B cell (primary cell): ENCODE measurements around the gene RMDN3. TPM values are rescaled to one million over a fixed set of nuclear protein-coding genes. Genes with fewer than 3 reads are reported as not detected.

Source experiments
- ATAC-seq: fragments of 200-7000 bp; cut with Tn5 transposase; one replicate; pipeline ENCODE4 v1.10.0; 2021; ENCODE audit warnings: low read depth, mild to moderate bottlenecking, moderate number of reproducible peaks, moderate library complexity
- CTCF ChIA-PET: fragments of 350-600 bp; sonication (Branson Sonifier 250); formaldehyde crosslinking; loops from one replicate; lab custom pipeline; 2021; ENCODE audit warnings: antibody characterized with exemption, inconsistent platforms; lab: Charles Lee
- POLR2A ChIA-PET: fragments of 350-600 bp; sonication (Branson Sonifier 250); formaldehyde crosslinking; loops from one replicate; lab custom pipeline; 2021; ENCODE audit warnings: antibody characterized with exemption; lab: Charles Lee
- DNase-seq: peaks from one replicate; pipeline ENCODE4 v3.0.0; 2013
- H2AFZ ChIP-seq: 2 replicates; pipeline ENCODE4 v1.6.1; 2012; ENCODE audit warnings: mild to moderate bottlenecking, low read depth, low read length; ENCODE audit not compliant: insufficient read depth, poor library complexity, severe bottlenecking
- H3K27ac ChIP-seq, 2 donors: 1 replicate in 1 of 2; 2 replicates in 1 of 2; pipeline ENCODE4 v1.5.1; 2012 to 2013; ENCODE audit warnings: low read length in 2 of 2, mild to moderate bottlenecking in 2 of 2, moderate library complexity in 1 of 2
- H3K27me3 ChIP-seq, 4 experiments: fragments of 200-600 bp in 1 of 4; sonication (generic) in 1 of 4; replicated peaks in 1 of 4; 1 replicate in 2 of 4; 2 replicates in 2 of 4; pipeline versions ENCODE4 v1.6.1 to v1.7.0; 2013 to 2016; ENCODE audit warnings: low read length in 3 of 4, mild to moderate bottlenecking in 2 of 4, mixed read lengths in 1 of 4, moderate library complexity in 1 of 4; ENCODE audit not compliant: insufficient read depth in 4 of 4, control insufficient read depth in 3 of 4; ENCODE audit errors: control extremely low read depth in 1 of 4
- H3K36me3 ChIP-seq, 2 experiments: replicated peaks in 1 of 2; 1 replicate in 1 of 2; 2 replicates in 1 of 2; pipeline versions ENCODE4 v1.6.1 to v1.7.1; 2013; ENCODE audit warnings: low read length in 1 of 2; ENCODE audit not compliant: insufficient read depth in 2 of 2, control insufficient read depth in 1 of 2; ENCODE audit errors: control extremely low read depth in 1 of 2, extremely low read depth in 1 of 2
- H3K4me1 ChIP-seq, 2 donors: fragments of 200-600 bp in 1 of 2; sonication (generic) in 1 of 2; 1 replicate in 1 of 2; 2 replicates in 1 of 2; pipeline versions ENCODE4 v1.5.1 to v1.6.1; 2013 to 2017; ENCODE audit warnings: low read length in 2 of 2; ENCODE audit not compliant: control insufficient read depth in 2 of 2, insufficient read depth in 2 of 2
- H3K4me2 ChIP-seq: replicated peaks from 2 replicates; pipeline ENCODE3; 2012; ENCODE audit warnings: mild to moderate bottlenecking, low read depth, low read length; ENCODE audit not compliant: poor library complexity, severe bottlenecking
- H3K4me3 ChIP-seq, 5 experiments: fragments of 200-600 bp in 1 of 5; sonication (generic) in 1 of 5; 1 replicate in 3 of 5; 2 replicates in 2 of 5; pipeline versions ENCODE4 v1.5.1 to v1.7.0; 2011 to 2016; ENCODE audit warnings: low read length in 4 of 5, mild to moderate bottlenecking in 4 of 5, low read depth in 2 of 5, control low read depth in 1 of 5, moderate library complexity in 1 of 5; ENCODE audit not compliant: insufficient read depth in 1 of 5; ENCODE audit errors: control extremely low read depth in 1 of 5, extremely low read depth in 1 of 5
- H3K79me2 ChIP-seq: fragments of 200-600 bp; sonication (generic); one replicate; pipeline ENCODE4 v1.6.0; 2016; ENCODE audit warnings: low read length; ENCODE audit not compliant: control insufficient read depth, insufficient read depth
- H3K9ac ChIP-seq: fragments of 200-600 bp; sonication (generic); 2 replicates; pipeline ENCODE4 v1.6.1; 2017; ENCODE audit warnings: mild to moderate bottlenecking, low read length, moderate library complexity
- H3K9me3 ChIP-seq, 3 donors: one replicate each; pipeline versions ENCODE4 v1.6.1 to v1.7.1; 2013; ENCODE audit warnings: low read length in 2 of 3; ENCODE audit not compliant: control insufficient read depth in 2 of 3, insufficient read depth in 1 of 3; ENCODE audit errors: control extremely low read depth in 1 of 3
- H4K20me1 ChIP-seq: 2 replicates; pipeline ENCODE4 v1.6.0; 2012; ENCODE audit warnings: mild to moderate bottlenecking, low read length; ENCODE audit not compliant: insufficient read depth, control insufficient read depth, poor library complexity, severe bottlenecking
- H3K27ac Mint-ChIP-seq: one replicate; pipeline ENCODE4 v1.8.0; 2021; ENCODE audit warnings: mixed read lengths
- H3K27me3 Mint-ChIP-seq: one replicate; pipeline ENCODE4 v1.8.0; 2021; ENCODE audit warnings: mixed read lengths
- H3K4me1 Mint-ChIP-seq: one replicate; pipeline ENCODE4 v1.8.0; 2021; ENCODE audit warnings: mixed read lengths
- H3K4me3 Mint-ChIP-seq: one replicate; pipeline ENCODE4 v1.8.0; 2021; ENCODE audit warnings: mixed read lengths
- H3K9me3 Mint-ChIP-seq: one replicate; pipeline ENCODE4 v1.8.0; 2022; ENCODE audit warnings: mixed read lengths; ENCODE audit not compliant: insufficient read depth
- EZH2 ChIP-seq: IDR thresholded peaks from 2 replicates; pipeline ENCODE4 v1.6.1; 2012; ENCODE audit warnings: borderline replicate concordance, low read depth, mild to moderate bottlenecking, moderate library complexity, low read length; ENCODE audit not compliant: insufficient read depth, poor library complexity, severe bottlenecking
- WGBS: methylation state at CpG from one replicate; pipeline ENCODE4 v1.1.5; 2013; ENCODE audit warnings: missing lambda C conversion rate; ENCODE audit not compliant: insufficient coverage; 5-methylcytosine and 5-hydroxymethylcytosine counted together
- intact Hi-C: fragments of 100-400 bp; cut with micrococcal nuclease; formaldehyde crosslinking; loops from one replicate; pipeline ENCODE4 v1.10.0; 2022
- polyA plus RNA-seq: library from polyadenylated mRNA; depleted of rRNA; stranded (reverse); fragments of >200 nt; gene quantifications from 2 replicates; pipeline ENCODE4 v1.2.3, GENCODE V29; 2012
- total RNA-seq, 2 donors: library from RNA; stranded (reverse); fragments of 120-200 nt in 1 of 2; gene quantifications; 1 replicate in 1 of 2; 2 replicates in 1 of 2; pipeline versions ENCODE4 v1.2.3 to v1.2.4, GENCODE V29; 2013 to 2022
- TF ChIP-seq, protein P1 (sequence below): fragments of 200-600 bp; IDR thresholded peaks from one replicate; pipeline ENCODE4 v1.8.0; 2022; ENCODE audit warnings: antibody characterized with exemption, mild to moderate bottlenecking

The RMDN3 gene
- total and polyA plus RNA-seq, 2 donors (not counting 1 experiment from before 2014, with no cell fraction given) = 12.4 to 22.1 TPM

DNA sequence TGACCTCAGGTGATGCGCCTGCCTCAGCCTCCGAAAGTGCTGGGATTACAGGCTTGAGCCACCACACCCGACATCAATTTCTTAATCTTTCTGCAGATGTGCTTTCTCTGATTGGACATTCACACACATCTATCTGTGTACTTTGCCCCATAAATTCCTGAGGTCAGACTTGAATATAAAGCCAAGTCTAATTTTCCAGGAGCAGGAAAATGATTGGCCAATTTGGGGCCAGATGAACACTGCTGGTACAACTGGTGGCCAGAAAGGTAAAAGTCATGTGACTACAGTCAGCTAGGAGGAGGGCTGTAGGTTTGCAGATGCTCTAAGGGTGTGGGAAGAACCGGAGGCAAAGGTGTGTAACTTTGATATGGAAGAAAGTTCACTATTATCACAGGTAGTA, 63.3 kb downstream of the RMDN3 start:
- WGBS = 100% methylated on average over 3 of the region's 4 CpGs
- no peaks in the 10 kb centered on the region for H3K9me3 Mint-ChIP-seq
- DNase-seq = no peak
- CTCF ChIA-PET = interaction anchor here (1.6 to 4.6 kb wide), 2 partner anchors 12 to 172 kb away, joined by 5 to 25 read pairs; no protein-coding TSS in a partner anchor
- Histone ChIP-seq H3K36me3 (peaks cover 0 to 4% of the 10 kb centered on the region in 2 experiments), H3K4me2 (no peak overlapping the region), H3K4me3 (no peak overlapping the region), H3K9me3 (no peaks in the 10 kb centered on the region), H3K4me1 (peaks cover 7 to 18% of the 10 kb centered on the region in 2 donors), H3K9ac (no peak overlapping the region), H2AFZ (no peak overlapping the region), H3K79me2 (no peaks in the 10 kb centered on the region), H3K27me3 (no peaks in the 10 kb centered on the region), H4K20me1 (no peaks in the 10 kb centered on the region), H3K27ac (no peak overlapping the region)
- H3K27me3 Mint-ChIP-seq = no peaks in the 10 kb centered on the region
- TF ChIP-seq, protein P1, sequence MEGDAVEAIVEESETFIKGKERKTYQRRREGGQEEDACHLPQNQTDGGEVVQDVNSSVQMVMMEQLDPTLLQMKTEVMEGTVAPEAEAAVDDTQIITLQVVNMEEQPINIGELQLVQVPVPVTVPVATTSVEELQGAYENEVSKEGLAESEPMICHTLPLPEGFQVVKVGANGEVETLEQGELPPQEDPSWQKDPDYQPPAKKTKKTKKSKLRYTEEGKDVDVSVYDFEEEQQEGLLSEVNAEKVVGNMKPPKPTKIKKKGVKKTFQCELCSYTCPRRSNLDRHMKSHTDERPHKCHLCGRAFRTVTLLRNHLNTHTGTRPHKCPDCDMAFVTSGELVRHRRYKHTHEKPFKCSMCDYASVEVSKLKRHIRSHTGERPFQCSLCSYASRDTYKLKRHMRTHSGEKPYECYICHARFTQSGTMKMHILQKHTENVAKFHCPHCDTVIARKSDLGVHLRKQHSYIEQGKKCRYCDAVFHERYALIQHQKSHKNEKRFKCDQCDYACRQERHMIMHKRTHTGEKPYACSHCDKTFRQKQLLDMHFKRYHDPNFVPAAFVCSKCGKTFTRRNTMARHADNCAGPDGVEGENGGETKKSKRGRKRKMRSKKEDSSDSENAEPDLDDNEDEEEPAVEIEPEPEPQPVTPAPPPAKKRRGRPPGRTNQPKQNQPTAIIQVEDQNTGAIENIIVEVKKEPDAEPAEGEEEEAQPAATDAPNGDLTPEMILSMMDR = no peak
- no peak for TF ChIP-seq EZH2
- H3K4me1 Mint-ChIP-seq = peaks cover 25% of the 10 kb centered on the region
- no peak for ATAC-seq
- peak overlapping the region; percentile 7 for H3K27ac Mint-ChIP-seq
- H3K4me3 Mint-ChIP-seq = no peak overlapping the region
- intact Hi-C loops = loop anchor here (10.0 kb wide), 1 partner anchor 1283 kb away; the partner anchor contains the start of gene EHD4
- POLR2A ChIA-PET = no interaction called here

DNA sequence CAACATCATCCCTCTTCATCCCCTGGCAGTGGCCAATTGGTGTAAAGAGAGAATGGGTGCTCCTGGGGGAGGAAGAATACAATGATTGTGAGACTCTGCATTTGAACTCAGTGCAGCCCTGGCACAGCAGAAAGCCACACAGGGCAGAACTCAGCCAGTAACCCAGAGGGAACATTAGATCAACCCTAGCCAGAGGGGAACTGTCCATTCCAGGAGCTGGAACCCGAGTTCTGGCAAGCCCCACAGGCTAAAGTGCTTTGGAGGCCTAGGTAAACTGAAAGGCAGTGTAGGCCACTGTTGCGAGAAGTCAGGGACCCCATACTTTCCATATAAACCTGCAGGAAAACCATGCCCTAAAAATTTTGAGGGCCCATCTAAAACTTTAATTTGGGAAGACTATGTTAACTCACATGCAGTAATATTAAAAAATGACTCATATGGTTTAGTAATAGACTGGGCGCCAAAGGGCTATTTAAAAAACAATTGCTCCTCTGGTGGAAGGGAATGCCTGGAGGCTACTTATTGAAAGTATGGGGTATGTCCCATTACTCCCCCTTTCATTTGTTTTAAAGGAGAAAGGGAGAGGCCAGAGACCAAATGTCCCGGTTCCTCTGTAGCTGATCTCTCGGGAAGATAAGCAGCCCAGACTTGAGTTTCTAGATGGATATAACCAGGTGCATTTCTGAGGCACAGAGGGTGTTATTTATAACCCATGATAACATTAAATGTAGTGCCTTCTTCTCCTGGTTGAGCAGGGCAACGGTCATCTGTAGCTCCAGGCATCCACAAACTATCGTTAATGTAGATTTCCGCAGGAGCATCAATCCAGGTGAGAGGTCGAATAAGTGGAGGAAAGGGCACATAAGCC, 65.9 kb downstream of the RMDN3 start:
- H3K4me1 Mint-ChIP-seq = peaks cover 12% of the 10 kb centered on the region
- no peak overlapping the region for H3K4me3 Mint-ChIP-seq
- H3K79me2 ChIP-seq = peaks cover 9% of the 10 kb centered on the region
- no peak for TF ChIP-seq EZH2
- TF ChIP-seq, protein P1 = no peak
- ATAC-seq (no peak), DNase-seq (no peak)
- no peaks in the 10 kb centered on the region for H3K9me3 ChIP-seq
- no peak overlapping the region for H3K27ac ChIP-seq
- H3K9ac ChIP-seq = no peak overlapping the region
- H3K4me3 ChIP-seq = no peak overlapping the region
- no peaks in the 10 kb centered on the region for H4K20me1 ChIP-seq
- H3K9me3 Mint-ChIP-seq = no peaks in the 10 kb centered on the region
- 100% methylated on average over 3 of the region's 9 CpGs for WGBS
- H3K27me3 Mint-ChIP-seq = no peaks in the 10 kb centered on the region
- H3K27me3 ChIP-seq = no peaks in the 10 kb centered on the region
- peaks cover 0 to 4% of the 10 kb centered on the region in 2 experiments for H3K36me3 ChIP-seq
- peaks cover 7 to 10% of the 10 kb centered on the region in 2 donors for H3K4me1 ChIP-seq
- intact Hi-C loops = no loop called here
- CTCF ChIA-PET = interaction anchor here (0.6 to 0.7 kb wide), 2 partner anchors 18 to 205 kb away, joined by 3 read pairs; no protein-coding TSS in a partner anchor
- no peak overlapping the region for H3K27ac Mint-ChIP-seq
- POLR2A ChIA-PET = no interaction called here
- no peak overlapping the region for H3K4me2 ChIP-seq
- H2AFZ ChIP-seq = no peak overlapping the region
